Liver (tissue), 3 donors: Measurements from ENCODE around the gene COL5A1.

ENCODE experiments used
- ATF3 ChIP-seq: IDR thresholded peaks from 2 replicates; pipeline ENCODE4 v1.6.1; 2016; ENCODE audit warnings: antibody characterized with exemption
- FOXA1 ChIP-seq: IDR thresholded peaks from 2 replicates; pipeline ENCODE4 v1.6.1; 2016; ENCODE audit warnings: antibody characterized with exemption
- HNF4A ChIP-seq, 2 donors: conservative IDR thresholded peaks; 2 replicates each; pipeline ENCODE4 v1.6.1; 2016; ENCODE audit warnings: antibody characterized with exemption in 2 of 2, mild to moderate bottlenecking in 2 of 2
- NR2F2 ChIP-seq: IDR thresholded peaks from 2 replicates; pipeline ENCODE4 v1.6.1; 2016; ENCODE audit warnings: antibody characterized with exemption
- RAD21 ChIP-seq, 2 donors: IDR thresholded peaks; 2 replicates each; pipeline ENCODE4 v1.6.1; 2016; ENCODE audit warnings: antibody characterized with exemption in 2 of 2, mild to moderate bottlenecking in 2 of 2
- REST ChIP-seq: IDR thresholded peaks from 2 replicates; pipeline ENCODE4 v1.6.1; 2016; ENCODE audit warnings: antibody characterized with exemption, mild to moderate bottlenecking
- YY1 ChIP-seq: IDR thresholded peaks from 2 replicates; pipeline ENCODE4 v1.6.1; 2016; ENCODE audit warnings: antibody characterized with exemption, mild to moderate bottlenecking
- TF ChIP-seq, protein P1 (sequence below): fragments of 150-350 bp; IDR thresholded peaks from 2 replicates; pipeline ENCODE4 v1.5.1; 2017; ENCODE audit warnings: improper control_type of control experiment, low read depth, low read length; ENCODE audit not compliant: missing input control
- TF ChIP-seq, protein P2 (sequence below): IDR thresholded peaks from 2 replicates; pipeline ENCODE4 v1.6.1; 2016; ENCODE audit warnings: antibody characterized with exemption
- donor health status: healthy.
- donor health status: healthy.

GRCh38 chr9:134635351-134636148, 6.1 kb upstream of the COL5A1 start:
- TF ChIP-seq, protein P1, sequence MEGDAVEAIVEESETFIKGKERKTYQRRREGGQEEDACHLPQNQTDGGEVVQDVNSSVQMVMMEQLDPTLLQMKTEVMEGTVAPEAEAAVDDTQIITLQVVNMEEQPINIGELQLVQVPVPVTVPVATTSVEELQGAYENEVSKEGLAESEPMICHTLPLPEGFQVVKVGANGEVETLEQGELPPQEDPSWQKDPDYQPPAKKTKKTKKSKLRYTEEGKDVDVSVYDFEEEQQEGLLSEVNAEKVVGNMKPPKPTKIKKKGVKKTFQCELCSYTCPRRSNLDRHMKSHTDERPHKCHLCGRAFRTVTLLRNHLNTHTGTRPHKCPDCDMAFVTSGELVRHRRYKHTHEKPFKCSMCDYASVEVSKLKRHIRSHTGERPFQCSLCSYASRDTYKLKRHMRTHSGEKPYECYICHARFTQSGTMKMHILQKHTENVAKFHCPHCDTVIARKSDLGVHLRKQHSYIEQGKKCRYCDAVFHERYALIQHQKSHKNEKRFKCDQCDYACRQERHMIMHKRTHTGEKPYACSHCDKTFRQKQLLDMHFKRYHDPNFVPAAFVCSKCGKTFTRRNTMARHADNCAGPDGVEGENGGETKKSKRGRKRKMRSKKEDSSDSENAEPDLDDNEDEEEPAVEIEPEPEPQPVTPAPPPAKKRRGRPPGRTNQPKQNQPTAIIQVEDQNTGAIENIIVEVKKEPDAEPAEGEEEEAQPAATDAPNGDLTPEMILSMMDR: no peak
- TF ChIP-seq HNF4A (conservative IDR thresholded peaks at IDR 0.05) (no peak), NR2F2 (no peak), YY1 (no peak), RAD21 (IDR thresholded peaks at IDR 0.05) (no peak), REST (no peak), FOXA1 (no peak), ATF3 (no peak)
- TF ChIP-seq, protein P2, sequence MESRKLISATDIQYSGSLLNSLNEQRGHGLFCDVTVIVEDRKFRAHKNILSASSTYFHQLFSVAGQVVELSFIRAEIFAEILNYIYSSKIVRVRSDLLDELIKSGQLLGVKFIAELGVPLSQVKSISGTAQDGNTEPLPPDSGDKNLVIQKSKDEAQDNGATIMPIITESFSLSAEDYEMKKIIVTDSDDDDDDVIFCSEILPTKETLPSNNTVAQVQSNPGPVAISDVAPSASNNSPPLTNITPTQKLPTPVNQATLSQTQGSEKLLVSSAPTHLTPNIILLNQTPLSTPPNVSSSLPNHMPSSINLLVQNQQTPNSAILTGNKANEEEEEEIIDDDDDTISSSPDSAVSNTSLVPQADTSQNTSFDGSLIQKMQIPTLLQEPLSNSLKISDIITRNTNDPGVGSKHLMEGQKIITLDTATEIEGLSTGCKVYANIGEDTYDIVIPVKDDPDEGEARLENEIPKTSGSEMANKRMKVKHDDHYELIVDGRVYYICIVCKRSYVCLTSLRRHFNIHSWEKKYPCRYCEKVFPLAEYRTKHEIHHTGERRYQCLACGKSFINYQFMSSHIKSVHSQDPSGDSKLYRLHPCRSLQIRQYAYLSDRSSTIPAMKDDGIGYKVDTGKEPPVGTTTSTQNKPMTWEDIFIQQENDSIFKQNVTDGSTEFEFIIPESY: no peak
